Mesenteric fat pad (tissue), 1 donor: Measurements from ENCODE around the gene TSSK2. TPM values are rescaled to one million over a fixed set of nuclear protein-coding genes. Genes with fewer than 3 reads are reported as not detected.

ENCODE experiments used
- DNase-seq: peaks from one replicate; pipeline ENCODE4 v3.0.0-alpha.2; 2020; ENCODE audit warnings: low spot score
- total RNA-seq: library from RNA; stranded (reverse); fragmentation: NEBNext Ultra II Directional; extraction: Animal tissue kit (Norgen Biotek cat#: 25700); gene quantifications from one replicate; pipeline ENCODE4 v1.2.1, GENCODE V29; 2021
- donor health status: DM: yes; HTN: yes; CAD: no.

Gene TSSK2
- total RNA-seq, 1 donor from 2014 or later: not detected

- no peak for DNase-seq
Measured at GRCh38 chr22:19181786-19182471, 50.8 kb downstream of the TSSK2 start.

Other genes starting within 250 kb of the TSSK2 start
- gene DGCR6, start 225.0 kb upstream of the TSSK2 start, total RNA-seq: 5.3 TPM
- gene PRODH, start 195.0 kb upstream of the TSSK2 start, total RNA-seq: 2.5 TPM
- gene DGCR2, start 8.9 kb upstream of the TSSK2 start, total RNA-seq: 30.2 TPM
- gene ESS2, start 13.3 kb downstream of the TSSK2 start, total RNA-seq: 10.9 TPM
- gene GSC2, start 19.0 kb downstream of the TSSK2 start, total RNA-seq: not detected
- gene SLC25A1, start 47.4 kb downstream of the TSSK2 start, total RNA-seq: 171 TPM
- gene CLTCL1, start 160.4 kb downstream of the TSSK2 start, total RNA-seq: 10.9 TPM